Left lung (tissue), 14 donors: ENCODE measurements around the gene LRRC52. TPM values are rescaled to one million over a fixed set of nuclear protein-coding genes. Genes with fewer than 3 reads are reported as not detected.

ENCODE experiments used
- ATAC-seq: fragments of 200-7000 bp; cut with Tn5 transposase; one replicate; pipeline ENCODE4 v1.9.1; 2020; ENCODE audit warnings: moderate library complexity
- DNase-seq, 4 donors: peaks; one replicate each; pipeline ENCODE4 v3.0.0-alpha.2; 2013 to 2020
- H3K27ac ChIP-seq, 2 donors: fragments of 200-600 bp; sonication (generic) in 1 of 2; one replicate each; pipeline versions ENCODE4 v1.5.0 to v1.8.0; 2020 to 2021
- H3K27me3 ChIP-seq, 2 donors: fragments of 200-600 bp; sonication (generic) in 1 of 2; one replicate each; pipeline versions ENCODE4 v1.5.0 to v1.8.0; 2020 to 2021
- H3K36me3 ChIP-seq, 2 donors: fragments of 200-600 bp; sonication (generic) in 1 of 2; one replicate each; pipeline versions ENCODE4 v1.5.0 to v1.8.0; 2020 to 2021
- H3K4me1 ChIP-seq, 2 donors: fragments of 200-600 bp; one replicate each; pipeline ENCODE4 v1.8.0; 2021
- H3K4me3 ChIP-seq, 2 donors: fragments of 200-600 bp; sonication (generic) in 1 of 2; one replicate each; pipeline versions ENCODE4 v1.5.0 to v1.8.0; 2020 to 2021; ENCODE audit warnings: mild to moderate bottlenecking in 1 of 2
- H3K9me3 ChIP-seq, 2 donors: fragments of 200-600 bp; sonication (generic) in 1 of 2; one replicate each; pipeline versions ENCODE4 v1.5.0 to v1.8.0; 2020 to 2021
- CTCF ChIP-seq, 2 donors: fragments of 200-600 bp; sonication (generic) in 1 of 2; IDR thresholded peaks; one replicate each; pipeline versions ENCODE4 v1.5.0 to v1.8.0; 2021; ENCODE audit warnings: antibody characterized with exemption in 2 of 2
- intact Hi-C, 2 donors: fragments of 100-400 bp; cut with DNase I; formaldehyde crosslinking; loops; one replicate each; pipeline versions ENCODE4 v1.11.2 to v1.14.2; 2022
- long read RNA-seq, 12 donors: library from polyadenylated mRNA in 2 of 12; unstranded in 2 of 12; transcript quantifications; one replicate each; pipeline ENCODE4 v2.0.0 and lab custom pipeline, GENCODE V29; 2019 to 2026
- polyA plus RNA-seq, 6 donors: library from polyadenylated mRNA; unstranded; fragments of 120-200 nt; gene quantifications; one replicate each; pipeline ENCODE4 v1.2.1, GENCODE V29; 2013; ENCODE audit not compliant: insufficient read length in 6 of 6
- total RNA-seq, 2 donors: library from RNA; stranded (reverse); fragmentation: NEBNext Ultra II Directional; extraction: Animal tissue kit (Norgen Biotek cat#: 25700); gene quantifications; one replicate each; pipeline ENCODE4 v1.2.1, GENCODE V29; 2021
- donor health status: DM: no; HTN: yes; CAD: no.
- donor health status: DM: no; HTN: no; CAD: no.

Gene LRRC52
- total RNA-seq (not detected), polyA plus RNA-seq (not detected)
- long read RNA-seq, donor 1: 0 reads
- long read RNA-seq, donor 2: 0 reads
- long read RNA-seq, donor 3: 0 reads
- long read RNA-seq, donor 4: 0 reads
- long read RNA-seq, donor 5: 0 reads
- long read RNA-seq, donor 6: 0 reads
- long read RNA-seq, donor 7: 0 reads
- long read RNA-seq, donor 8: 0 reads
- long read RNA-seq, donor 9: 0 reads
- long read RNA-seq, donor 10: 0 reads
- long read RNA-seq, donor 11: 0 reads
- long read RNA-seq, donor 12: 0 reads

GRCh38 chr1:165543532-165544438, at the start of gene LRRC52:
TSS of gene LRRC52 (plus strand) at chr1:165544000. CDS start at chr1:165544297, 297 bp downstream.
- peaks cover 0 to 7% of the 10 kb centered on the region in 2 donors for H3K27me3 ChIP-seq
- TF ChIP-seq CTCF (IDR thresholded peaks at IDR 0.05): no peak
- H3K4me1 ChIP-seq: peaks cover 6 to 10% of the 10 kb centered on the region in 2 donors
- ATAC-seq (peak; percentile 77), DNase-seq (peak; percentile 51 to 82 (median 72))
- intact Hi-C loops: no loop called here
- H3K4me3 ChIP-seq: no peak within 1 kb of the TSS
- H3K36me3 ChIP-seq: no peaks in the 10 kb centered on the region
- no peaks in the 10 kb centered on the region for H3K9me3 ChIP-seq
- no peak within 1 kb of the TSS for H3K27ac ChIP-seq

- intact Hi-C loops: no loop called here
- Histone ChIP-seq H3K4me1 (no peaks in the 10 kb centered on the region), H3K4me3 (no peak overlapping the region), H3K27ac (no peak overlapping the region), H3K36me3 (no peaks in the 10 kb centered on the region), H3K27me3 (no peaks in the 10 kb centered on the region), H3K9me3 (no peaks in the 10 kb centered on the region)
- TF ChIP-seq CTCF (IDR thresholded peaks at IDR 0.05): no peak
- ATAC-seq (no peak), DNase-seq (no peak)
Observed at GRCh38 chr1:165494949-165495857, 48.6 kb upstream of the LRRC52 start.

GRCh38 chr1:165495858-165496205, 48.0 kb upstream of the LRRC52 start:
- H3K27me3 ChIP-seq: no peaks in the 10 kb centered on the region
- intact Hi-C loops: no loop called here
- H3K27ac ChIP-seq: no peak overlapping the region

GRCh38 chr1:165496501-165496900, 47.3 kb upstream of the LRRC52 start:
- no peaks in the 10 kb centered on the region for H3K36me3 ChIP-seq
- no peaks in the 10 kb centered on the region for H3K27me3 ChIP-seq
- H3K4me3 ChIP-seq: no peak overlapping the region
- H3K27ac ChIP-seq: no peak overlapping the region
- H3K9me3 ChIP-seq: no peaks in the 10 kb centered on the region
- DNase-seq (peak in 1 of 4 donors; percentile 9), ATAC-seq (no peak)
- TF ChIP-seq CTCF (IDR thresholded peaks at IDR 0.05): no peak
- intact Hi-C loops: no loop called here
- no peaks in the 10 kb centered on the region for H3K4me1 ChIP-seq

More at GRCh38 chr1:165495858-165496205, 48.0 kb upstream of the LRRC52 start:
- TF ChIP-seq CTCF (IDR thresholded peaks at IDR 0.05): no peak
- ATAC-seq (no peak), DNase-seq (no peak)
- Histone ChIP-seq H3K4me3 (no peak overlapping the region), H3K9me3 (no peaks in the 10 kb centered on the region), H3K36me3 (no peaks in the 10 kb centered on the region), H3K4me1 (no peaks in the 10 kb centered on the region)
